K562 (cell line): ENCODE measurements around the gene FTL. TPM values are rescaled to one million over a fixed set of nuclear protein-coding genes. Genes with fewer than 3 reads are reported as not detected.

ENCODE experiments used
- HMGXB4 ChIP-seq: sonication (generic); formaldehyde crosslinking; IDR thresholded peaks from 2 replicates; pipeline ENCODE4 v1.8.1; 2023; ENCODE audit warnings: mild to moderate bottlenecking, missing genetic modification reagents
- KHSRP ChIP-seq: fragments of 450-650 bp; IDR thresholded peaks from 2 replicates; pipeline ENCODE4 v1.6.1; 2017
- MGA ChIP-seq: fragments of 450-650 bp; IDR thresholded peaks from 2 replicates; pipeline ENCODE4 v1.6.1; 2016; ENCODE audit warnings: mild to moderate bottlenecking, moderate library complexity
- MNT ChIP-seq, 2 experiments: fragments of 450-650 bp; conservative IDR thresholded peaks; 2 replicates each; pipeline ENCODE4 v1.6.1; 2017; ENCODE audit warnings: mild to moderate bottlenecking in 2 of 2, moderate library complexity in 2 of 2
- RBM34 ChIP-seq: fragments of 200-400 bp; formaldehyde crosslinking; IDR thresholded peaks from 2 replicates; pipeline ENCODE4 v1.6.1; 2018; ENCODE audit warnings: low read length, borderline replicate concordance; ENCODE audit not compliant: insufficient read depth
- SP2 ChIP-seq: IDR thresholded peaks from 2 replicates; pipeline ENCODE4 v1.6.1; 2011; ENCODE audit warnings: mild to moderate bottlenecking, low read depth, low read length, moderate library complexity; ENCODE audit not compliant: poor library complexity, severe bottlenecking; ENCODE audit errors: extremely low read depth
- polyA plus RNA-seq, 8 experiments: library from polyadenylated mRNA; depleted of rRNA in 4 of 8; stranded (reverse) in 5 of 8; unstranded in 3 of 8; fragments of >200 nt; fragmentation: Nextera tagmentation in 2 of 8; fragmentation: Illumina TruSeq in 1 of 8; extraction: Ambion mirVana in 2 of 8; extraction: Trizol in 1 of 8; gene quantifications; 2 replicates each; pipeline versions ENCODE4 v1.2.1 to v1.2.3, GENCODE V29; 2011 to 2014; ENCODE audit warnings: inconsistent platforms in 1 of 8, missing spikeins in 1 of 8
- total RNA-seq, 7 experiments: library from RNA; depleted of rRNA in 6 of 7; stranded (reverse); fragments of >200 nt in 6 of 7; fragmentation: Illumina TruSeq in 2 of 7; extraction: Trizol in 2 of 7; gene quantifications; 2 replicates each; pipeline versions ENCODE4 v1.2.1 to v1.2.3, GENCODE V29; 2011 to 2021; ENCODE audit warnings: low replicate concordance in 1 of 7

FTL gene
- total and polyA plus RNA-seq, 9 of the 15 experiments (the other 6 are each of a cell fraction or from before 2014, with no cell fraction given): 1,231 to 27,415 (median 3,965) TPM

GRCh38 chr19:48965040-48965805 lies at the start of gene FTL (continued):
- TF ChIP-seq HMGXB4 (peak; percentile 89; the same call in 1 of the 2 replicates), MNT (conservative IDR thresholded peaks at IDR 0.05) (peak; percentile 92 to 94), MGA (peak; percentile 3; the same call in 1 of the 2 replicates), SP2 (peak; percentile 63), KHSRP (no peak), RBM34 (no peak)
